H1 (cell line): Measurements from ENCODE around the gene LDHB. TPM values are rescaled to one million over a fixed set of nuclear protein-coding genes. Genes with fewer than 3 reads are reported as not detected.

ENCODE experiments used
- CTCF ChIA-PET: fragments of 300-600 bp; sonication (Branson Sonifier 250); formaldehyde crosslinking; loops from one replicate; lab custom pipeline; 2021; ENCODE audit not compliant: partially characterized antibody; lab: Charles Lee
- POLR2A ChIA-PET: fragments of 300-600 bp; sonication (Branson Sonifier 250); formaldehyde crosslinking; loops from one replicate; lab custom pipeline; 2021; ENCODE audit warnings: inconsistent platforms; ENCODE audit not compliant: partially characterized antibody; lab: Charles Lee
- DNase-seq, 2 experiments: peaks; one replicate each; pipeline versions ENCODE4 v3.0.0 to v3.0.0-alpha.2; 2010 to 2022; ENCODE audit warnings: low spot score in 2 of 2, low read depth in 1 of 2, mixed read lengths in 1 of 2
- FAIRE-seq: peaks from 2 replicates; lab custom pipeline; 2011; peaks lifted over from hg19 to GRCh38; lab: Jason Lieb, UNC
- H2AFZ ChIP-seq: 2 replicates; pipeline ENCODE4 v1.8.1; 2012; ENCODE audit warnings: low read length, inconsistent platforms
- H2AK5ac ChIP-seq: 2 replicates; pipeline ENCODE4 v1.6.1; 2013; ENCODE audit warnings: low read depth, low read length
- H2BK120ac ChIP-seq: replicated peaks from 2 replicates; pipeline ENCODE3; 2013; ENCODE audit warnings: low read depth, low read length, inconsistent platforms
- H2BK12ac ChIP-seq: 2 replicates; pipeline ENCODE4 v1.6.1; 2013; ENCODE audit warnings: low read depth, low read length
- H2BK15ac ChIP-seq: 2 replicates; pipeline ENCODE4 v1.6.1; 2013; ENCODE audit warnings: low read length
- H2BK20ac ChIP-seq: 2 replicates; pipeline ENCODE4 v1.6.1; 2013; ENCODE audit warnings: low read length
- H2BK5ac ChIP-seq: 2 replicates; pipeline ENCODE4 v1.6.1; 2013; ENCODE audit warnings: low read depth, low read length
- H3K14ac ChIP-seq: 2 replicates; pipeline ENCODE4 v1.6.1; 2013; ENCODE audit warnings: inconsistent platforms; ENCODE audit not compliant: insufficient read length
- H3K18ac ChIP-seq: 2 replicates; pipeline ENCODE4 v1.6.1; 2013; ENCODE audit warnings: low read length; ENCODE audit errors: extremely low read depth
- H3K23ac ChIP-seq: 2 replicates; pipeline ENCODE4 v1.6.1; 2013; ENCODE audit warnings: inconsistent platforms; ENCODE audit not compliant: insufficient read length
- H3K23me2 ChIP-seq: 2 replicates; pipeline ENCODE4 v1.6.1; 2013; ENCODE audit warnings: low read depth, low read length
- H3K27ac ChIP-seq: 2 replicates; pipeline ENCODE4 v1.6.1; 2011; ENCODE audit warnings: low read depth, low read length, inconsistent platforms
- H3K27me3 ChIP-seq, 4 experiments: replicated peaks in 1 of 4; 1 replicate in 1 of 4; 2 replicates in 3 of 4; pipeline versions ENCODE4 v1.6.1 to v1.8.1; 2011 to 2013; ENCODE audit warnings: low read length in 3 of 4, mild to moderate bottlenecking in 3 of 4, inconsistent platforms in 2 of 4, mixed read lengths in 2 of 4, moderate library complexity in 1 of 4; ENCODE audit not compliant: control insufficient read depth in 3 of 4, insufficient read depth in 3 of 4; ENCODE audit errors: extremely low read depth in 1 of 4
- H3K36me3 ChIP-seq, 4 experiments: 2 replicates each; pipeline versions ENCODE4 v1.6.1 to v1.8.1; 2011 to 2013; ENCODE audit warnings: mild to moderate bottlenecking in 4 of 4, low read length in 3 of 4, moderate library complexity in 2 of 4, control low read depth in 1 of 4, inconsistent platforms in 1 of 4; ENCODE audit not compliant: insufficient read depth in 4 of 4, control insufficient read depth in 2 of 4
- H3K4ac ChIP-seq: replicated peaks from 2 replicates; pipeline ENCODE3; 2013; ENCODE audit warnings: low read length, low read depth, mixed read lengths, inconsistent platforms; ENCODE audit not compliant: insufficient read length
- H3K4me1 ChIP-seq, 4 experiments: replicated peaks in 1 of 4; 1 replicate in 1 of 4; 2 replicates in 3 of 4; pipeline versions ENCODE4 v1.6.1 to v1.8.1; 2011 to 2013; ENCODE audit warnings: low read length in 3 of 4, inconsistent platforms in 2 of 4, mixed read lengths in 1 of 4; ENCODE audit not compliant: insufficient read depth in 4 of 4, control insufficient read depth in 3 of 4
- H3K4me2 ChIP-seq, 2 experiments: 2 replicates each; pipeline versions ENCODE4 v1.6.1 to v1.8.1; 2011 to 2013; ENCODE audit warnings: low read depth in 2 of 2, low read length in 2 of 2, control low read depth in 1 of 2, inconsistent platforms in 1 of 2, mild to moderate bottlenecking in 1 of 2; ENCODE audit not compliant: insufficient read depth in 1 of 2
- H3K4me3 ChIP-seq, 4 experiments: fragments of 200-600, 300-600 bp in 1 of 4; sonication (generic), shearing (Covaris generic), sonication (Bioruptor Twin) in 1 of 4; 2 replicates each; pipeline versions ENCODE4 v1.5.1 to v1.8.1; 2011 to 2016; ENCODE audit warnings: low read length in 4 of 4, low read depth in 3 of 4, control low read depth in 2 of 4, inconsistent platforms in 2 of 4, mild to moderate bottlenecking in 2 of 4, mixed read lengths in 1 of 4, moderate library complexity in 1 of 4; ENCODE audit not compliant: insufficient read depth in 2 of 4; ENCODE audit errors: extremely low read depth in 1 of 4
- H3K56ac ChIP-seq: replicated peaks from 2 replicates; pipeline ENCODE3; 2013; ENCODE audit warnings: low read depth, mild to moderate bottlenecking, mixed read lengths, low read length, inconsistent platforms; ENCODE audit not compliant: insufficient read length
- H3K79me1 ChIP-seq: 2 replicates; pipeline ENCODE4 v1.6.1; 2013; ENCODE audit warnings: low read depth, low read length, control low read depth
- H3K79me2 ChIP-seq, 2 experiments: 2 replicates each; pipeline versions ENCODE4 v1.6.1 to v1.8.1; 2012 to 2013; ENCODE audit warnings: low read length in 2 of 2, mild to moderate bottlenecking in 2 of 2, inconsistent platforms in 1 of 2; ENCODE audit not compliant: insufficient read depth in 2 of 2, control insufficient read depth in 1 of 2
- H3K9ac ChIP-seq, 4 experiments: replicated peaks in 1 of 4; 1 replicate in 1 of 4; 2 replicates in 3 of 4; pipeline versions ENCODE4 v1.6.1 to v1.8.1; 2011 to 2013; ENCODE audit warnings: low read depth in 3 of 4, low read length in 3 of 4, control low read depth in 2 of 4, mild to moderate bottlenecking in 2 of 4, moderate library complexity in 2 of 4, inconsistent platforms in 1 of 4; ENCODE audit errors: extremely low read depth in 1 of 4
- H3K9me3 ChIP-seq, 2 experiments: 2 replicates each; pipeline versions ENCODE4 v1.6.1 to v1.8.1; 2012 to 2013; ENCODE audit warnings: mild to moderate bottlenecking in 2 of 2, moderate library complexity in 2 of 2, control low read depth in 1 of 2, inconsistent platforms in 1 of 2, low read depth in 1 of 2, low read length in 1 of 2, mixed read lengths in 1 of 2; ENCODE audit not compliant: insufficient read depth in 2 of 2
- H4K20me1 ChIP-seq, 2 experiments: replicated peaks in 1 of 2; 2 replicates each; pipeline versions ENCODE3 to v1.8.1; 2011 to 2013; ENCODE audit warnings: inconsistent platforms in 2 of 2, low read length in 2 of 2, mild to moderate bottlenecking in 1 of 2; ENCODE audit not compliant: insufficient read depth in 2 of 2, control insufficient read depth in 1 of 2
- H4K5ac ChIP-seq: 2 replicates; pipeline ENCODE4 v1.6.1; 2013; ENCODE audit warnings: low read length, low read depth, mixed read lengths, inconsistent platforms; ENCODE audit not compliant: insufficient read length
- H4K8ac ChIP-seq: 2 replicates; pipeline ENCODE4 v1.8.0; 2013; ENCODE audit warnings: mild to moderate bottlenecking, moderate library complexity, low read length, inconsistent platforms; ENCODE audit not compliant: insufficient read depth; ENCODE audit errors: extremely low read depth
- H4K91ac ChIP-seq: replicated peaks from 2 replicates; pipeline ENCODE3; 2013; ENCODE audit warnings: low read length, mixed read lengths, inconsistent platforms; ENCODE audit not compliant: insufficient read length
- CBX8 ChIP-seq: fragments of 300-800, 300-1000 bp; sonication (generic); IDR thresholded peaks from 2 replicates; pipeline ENCODE4 v1.7.1; 2016; ENCODE audit warnings: low read depth, low read length, borderline replicate concordance
- CHD2 ChIP-seq: IDR thresholded peaks from 2 replicates; pipeline ENCODE4 v1.6.1; 2012; ENCODE audit warnings: low read length, improper control_type of control experiment
- EGR1 ChIP-seq: IDR thresholded peaks from 2 replicates; pipeline ENCODE4 v1.6.1; 2011; ENCODE audit warnings: low read depth, low read length, borderline replicate concordance
- EP300 ChIP-seq, 2 experiments: IDR thresholded peaks; 1 replicate in 1 of 2; 2 replicates in 1 of 2; pipeline ENCODE4 v1.6.1; 2011 to 2012; ENCODE audit warnings: low read depth in 2 of 2, low read length in 2 of 2, mild to moderate bottlenecking in 2 of 2, borderline replicate concordance in 1 of 2, inconsistent platforms in 1 of 2, moderate library complexity in 1 of 2
- JUN ChIP-seq: IDR thresholded peaks from 2 replicates; pipeline ENCODE4 v1.6.1; 2011; ENCODE audit warnings: low read depth, mild to moderate bottlenecking, improper control_type of control experiment, low read length
- KDM5A ChIP-seq: fragments of 200-600 bp; IDR thresholded peaks from 2 replicates; pipeline ENCODE4 v1.7.1; 2012; ENCODE audit warnings: mild to moderate bottlenecking, low read length, inconsistent platforms, mixed read lengths
- POU5F1 ChIP-seq: IDR thresholded peaks from 2 replicates; pipeline ENCODE4 v1.6.1; 2011; ENCODE audit warnings: low read depth, mild to moderate bottlenecking, low read length, moderate library complexity
- SIN3A ChIP-seq, 2 experiments: IDR thresholded peaks in 1 of 2; conservative IDR thresholded peaks in 1 of 2; 2 replicates each; pipeline ENCODE4 v1.6.1; 2011 to 2012; ENCODE audit warnings: low read length in 2 of 2, improper control_type of control experiment in 1 of 2, low read depth in 1 of 2, mild to moderate bottlenecking in 1 of 2
- SP1 ChIP-seq: IDR thresholded peaks from 2 replicates; pipeline ENCODE4 v1.6.1; 2011; ENCODE audit warnings: low read depth, low read length
- ZNF274 ChIP-seq: IDR thresholded peaks from 2 replicates; pipeline ENCODE4 v1.7.0; 2012; ENCODE audit warnings: low read length, borderline replicate concordance; ENCODE audit errors: extremely low read depth
- WGBS, 2 experiments: shearing (Covaris generic) in 1 of 2; methylation state at CpG; one replicate each; pipeline versions ENCODE4 v1.1.6 to v1.1.7; 2013 to 2015; ENCODE audit warnings: low lambda C conversion rate in 2 of 2, mixed read lengths in 2 of 2, inconsistent platforms in 1 of 2, low coverage in 1 of 2, missing lambda C conversion rate in 1 of 2; ENCODE audit not compliant: insufficient replicate concordance in 2 of 2, insufficient coverage in 1 of 2, insufficient read length in 1 of 2; ENCODE audit errors: extremely low coverage in 1 of 2, missing lambda C conversion rate in 1 of 2; 5-methylcytosine and 5-hydroxymethylcytosine counted together
- polyA plus RNA-seq, 7 experiments: library from polyadenylated mRNA; depleted of rRNA in 3 of 7; stranded (reverse) in 5 of 7; unstranded in 2 of 7; fragments of >200 nt in 5 of 7; fragments of 200-250 nt in 2 of 7; gene quantifications; 1 replicate in 5 of 7; 2 replicates in 1 of 7; 4 replicates in 1 of 7; pipeline versions ENCODE4 v1.2.1 to v1.2.3, GENCODE V29; 2011 to 2013; ENCODE audit warnings: missing spikeins in 2 of 7, mixed read lengths in 2 of 7
- total RNA-seq: library from RNA; stranded (reverse); fragmentation: NEBNext Ultra II Directional; extraction: Animal tissue kit (Norgen Biotek cat#: 25700); gene quantifications from 2 replicates; pipeline ENCODE4 v1.2.1, GENCODE V29; 2021

Gene LDHB
- total and polyA plus RNA-seq, 2 of the 8 experiments (the other 6 are each of a cell fraction or from before 2014, with no cell fraction given) = 1,177 to 1,781 TPM

- Histone ChIP-seq H3K4me3 (no peak overlapping the region), H3K79me1 (no peaks in the 10 kb centered on the region), H2BK5ac (no peak overlapping the region), H3K14ac (no peak overlapping the region), H3K4me2 (no peak overlapping the region), H3K4ac (no peak overlapping the region), H2AFZ (no peak overlapping the region), H3K23me2 (no peaks in the 10 kb centered on the region), H3K56ac (no peak overlapping the region), H4K91ac (no peak overlapping the region), H2BK12ac (no peak overlapping the region), H3K23ac (no peak overlapping the region), H3K36me3 (no peaks in the 10 kb centered on the region), H4K20me1 (no peaks in the 10 kb centered on the region), H3K27ac (no peak overlapping the region), H3K4me1 (no peaks in the 10 kb centered on the region), H3K9me3 (0 out of 4 replicates have a peak, but pooled peaks cover 0 to under 1% of the 10 kb centered on the region in 2 experiments), H2BK15ac (no peak overlapping the region), H3K27me3 (no peaks in the 10 kb centered on the region), H3K79me2 (no peaks in the 10 kb centered on the region), H3K18ac (no peak overlapping the region), H4K5ac (no peak overlapping the region), H2AK5ac (no peak overlapping the region), H2BK120ac (no peak overlapping the region), H4K8ac (no peak overlapping the region), H3K9ac (no peak overlapping the region), H2BK20ac (no peak overlapping the region)
- DNase-seq (no peak), FAIRE-seq (no peak)
- ChIA-PET CTCF (no interaction called here), POLR2A (no interaction called here)
- TF ChIP-seq CHD2 (no peak), EGR1 (no peak), SIN3A (conservative IDR thresholded peaks at IDR 0.05 in 1 of 2, IDR thresholded peaks at IDR 0.05 in 1 of 2; ENCODE audit: low read depth in 1 of 2, low read length in 2 of 2) (no peak), SP1 (no peak), KDM5A (no peak), POU5F1 (no peak), CBX8 (no peak), EP300 (IDR thresholded peaks at IDR 0.05; ENCODE audit: borderline replicate concordance in 1 of 2, low read depth in 2 of 2, low read length in 2 of 2) (no peak), JUN (no peak), ZNF274 (no peak)
- 85% methylated on average over 3 of the region's 3 CpGs; no CpG with 5 or more reads in 1 of the 2 experiments for WGBS, 2 experiments
These were observed 72.2 kb downstream of the LDHB start for GRCh38 chr12:21585485-21585884.
